Fibroblast of skin of left quadriceps (primary cell): ENCODE measurements around the gene NOP10.
A peak's percentile ranks its signal among the peaks of the same experiment; 100 is the strongest.

ENCODE experiments used
- DNase-seq, 2 experiments: peaks; one replicate each; pipeline ENCODE4 v3.0.0-alpha.2; 2013; ENCODE audit warnings: low read depth in 2 of 2

The NOP10 gene

DNA sequence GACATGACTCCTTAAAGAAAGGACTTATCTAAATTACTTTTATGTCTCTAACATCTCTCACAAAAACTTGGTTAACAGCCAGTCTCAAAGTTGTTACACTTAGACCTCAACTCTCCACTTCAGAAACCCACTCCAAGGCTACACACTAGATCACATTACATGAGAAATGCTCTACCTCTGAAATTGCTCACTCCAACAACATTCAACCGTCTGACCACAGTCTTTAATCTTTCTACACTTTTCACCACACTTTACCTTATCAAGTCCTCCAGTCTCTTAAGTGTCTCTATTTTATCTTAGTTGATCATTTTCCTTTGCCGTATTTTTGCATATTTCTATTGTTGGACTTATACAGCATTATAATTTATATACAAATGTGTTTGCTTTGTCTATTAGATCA lies 11.1 kb downstream of the NOP10 start:
- DNase-seq: no peak

DNA sequence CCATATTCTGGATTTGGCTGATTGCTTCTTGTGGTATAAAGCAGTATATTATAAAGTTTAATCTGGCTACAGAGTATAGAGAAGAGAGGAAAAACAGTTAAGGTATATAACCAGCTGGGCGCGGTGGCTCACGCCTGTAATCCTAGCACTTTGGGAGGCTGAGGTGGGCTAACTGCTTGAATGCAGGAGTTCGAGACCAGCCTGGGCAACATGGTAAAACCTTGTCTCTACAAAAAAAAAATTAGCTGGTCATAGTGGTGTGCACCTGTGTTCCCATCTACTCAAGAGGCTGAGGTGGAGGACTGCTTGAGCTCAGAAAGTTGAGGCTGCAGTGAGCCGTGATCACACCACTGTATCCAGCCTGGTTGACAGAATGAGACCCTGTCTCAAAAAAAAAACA lies 12.7 kb downstream of the NOP10 start:
- DNase-seq: no peak

DNA sequence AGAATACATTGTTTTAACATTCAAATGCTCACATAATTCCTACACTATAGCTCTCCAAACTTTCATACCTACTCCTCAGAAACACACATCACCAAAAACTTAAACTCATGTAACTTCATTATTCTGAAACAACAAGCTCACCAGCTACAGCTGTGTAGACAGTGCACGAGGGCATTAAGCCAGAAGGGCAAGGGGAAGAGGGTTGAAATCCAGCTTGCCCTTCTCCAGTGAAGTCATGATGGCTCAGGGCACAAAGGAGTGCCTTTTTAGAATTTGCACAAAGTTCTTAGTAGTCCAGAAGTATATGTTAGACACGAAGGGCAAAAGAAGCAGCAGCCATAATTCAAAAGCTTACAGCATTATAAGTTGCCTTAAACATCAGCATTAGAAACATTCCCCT lies 13.9 kb downstream of the NOP10 start:
- DNase-seq: no peak

DNA sequence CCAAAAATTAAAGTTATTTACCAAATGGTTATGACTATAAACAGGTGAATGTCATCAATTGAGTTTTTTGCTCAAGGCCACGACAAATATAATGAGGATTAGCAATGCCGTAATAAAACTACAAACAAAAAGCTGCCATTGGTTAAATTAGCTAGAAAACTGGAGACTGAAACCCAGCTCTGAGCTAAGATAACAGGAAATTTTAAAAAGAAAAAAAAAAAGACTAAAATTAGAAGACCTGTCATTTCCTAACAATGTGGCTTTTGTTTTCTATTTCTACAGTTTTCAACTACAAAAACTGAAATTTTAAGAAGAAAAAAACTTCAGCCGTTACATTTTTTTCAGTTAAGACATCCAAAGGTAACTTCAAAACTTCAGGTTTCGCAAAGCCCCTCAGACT lies 15.0 kb downstream of the NOP10 start:
- DNase-seq: no peak

DNA sequence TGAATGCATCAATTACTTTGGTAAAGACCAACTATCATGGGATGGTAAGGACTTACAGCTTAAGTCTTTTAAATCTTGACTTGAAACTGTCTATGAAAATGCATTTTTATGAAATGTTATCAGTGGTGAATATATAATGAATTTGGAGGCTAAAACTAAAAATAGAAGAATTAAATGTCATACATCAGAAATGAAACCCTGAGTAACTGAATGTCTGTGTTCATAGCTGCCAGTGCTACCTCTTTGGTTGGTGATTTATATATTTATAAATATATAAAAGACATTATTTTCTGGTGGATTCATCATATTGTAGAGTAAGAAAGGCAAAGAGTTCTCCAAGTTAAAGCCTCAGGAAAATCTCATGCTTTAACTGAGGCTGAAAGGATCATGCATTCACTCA lies 17.6 kb downstream of the NOP10 start:
- no peak for DNase-seq

DNA sequence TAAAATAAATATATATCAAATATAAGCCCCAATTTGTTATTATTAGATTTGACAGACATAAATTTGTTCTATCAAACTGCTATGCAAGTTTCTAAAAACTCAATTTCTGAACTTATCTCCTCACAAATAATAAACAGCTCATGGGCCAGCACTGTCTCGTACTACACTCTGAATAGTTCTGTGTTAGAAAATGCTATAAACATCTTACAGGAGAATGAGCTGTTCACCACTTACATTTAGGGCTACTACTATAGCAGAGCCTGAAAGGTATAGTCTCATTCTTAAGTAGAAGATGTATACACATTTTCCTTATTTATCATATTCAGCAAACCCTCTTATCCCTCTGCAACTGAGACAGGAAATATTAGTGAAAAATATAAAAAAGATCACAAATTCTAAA lies 18.0 kb downstream of the NOP10 start:
- no peak for DNase-seq

DNA sequence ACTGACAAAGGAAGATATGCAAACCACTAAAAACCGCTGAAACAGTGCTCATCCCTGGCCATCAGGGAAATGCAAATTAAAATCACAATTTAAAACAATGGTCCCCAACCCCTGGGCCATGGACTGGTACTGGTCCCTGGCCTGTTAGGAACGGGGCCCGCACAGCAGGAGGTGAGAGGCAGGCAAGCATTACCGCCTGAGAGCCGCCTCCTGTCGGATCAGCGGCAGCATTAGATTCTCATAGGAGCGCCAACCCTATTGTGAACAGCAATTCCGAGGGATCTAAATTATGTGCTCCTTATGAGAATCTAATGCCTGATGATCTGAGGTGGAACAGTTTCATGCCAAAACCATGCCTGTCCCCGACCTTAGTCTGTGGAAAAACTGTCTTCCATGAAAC lies 19.7 kb downstream of the NOP10 start:
- no peak for DNase-seq

DNA sequence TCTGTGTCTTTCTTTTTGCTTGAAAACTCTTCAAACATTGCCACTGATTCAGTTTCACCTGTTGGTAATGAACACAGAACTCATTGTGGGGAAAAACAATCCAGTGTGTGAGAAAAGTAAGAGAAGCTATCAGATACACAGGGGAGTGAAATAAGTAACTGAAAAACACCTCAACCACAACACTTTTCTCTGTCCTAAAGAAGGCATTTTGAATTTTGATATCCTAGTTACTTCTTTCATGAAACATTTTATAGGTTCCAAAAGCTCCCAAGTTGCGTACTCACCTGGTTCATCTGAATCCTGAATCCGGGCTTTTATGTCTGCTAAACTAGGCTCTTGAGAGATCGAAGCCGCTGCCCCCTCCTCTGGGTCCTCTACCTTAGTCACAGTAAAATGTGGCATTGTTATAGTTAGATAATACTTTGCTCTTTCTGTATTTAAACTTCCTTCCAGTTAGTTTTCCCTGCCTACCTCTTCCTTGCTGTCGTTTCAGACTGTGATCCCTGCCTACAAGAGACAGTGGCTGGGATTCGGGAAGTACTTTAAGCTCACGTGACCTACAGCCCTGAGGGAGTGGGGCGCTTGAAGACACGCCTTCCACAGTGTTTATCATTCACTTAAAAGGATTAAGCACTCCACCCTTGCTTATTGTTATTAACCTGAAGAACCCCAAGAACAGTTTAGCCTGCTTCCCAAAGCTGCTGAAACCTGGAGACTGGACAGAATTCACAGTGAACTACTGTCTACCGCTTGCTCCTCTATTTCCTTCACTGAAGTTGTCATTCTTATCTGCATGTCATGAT lies 24.5 kb downstream of the NOP10 start:
- peak; percentile 30 to 32 for DNase-seq

DNA sequence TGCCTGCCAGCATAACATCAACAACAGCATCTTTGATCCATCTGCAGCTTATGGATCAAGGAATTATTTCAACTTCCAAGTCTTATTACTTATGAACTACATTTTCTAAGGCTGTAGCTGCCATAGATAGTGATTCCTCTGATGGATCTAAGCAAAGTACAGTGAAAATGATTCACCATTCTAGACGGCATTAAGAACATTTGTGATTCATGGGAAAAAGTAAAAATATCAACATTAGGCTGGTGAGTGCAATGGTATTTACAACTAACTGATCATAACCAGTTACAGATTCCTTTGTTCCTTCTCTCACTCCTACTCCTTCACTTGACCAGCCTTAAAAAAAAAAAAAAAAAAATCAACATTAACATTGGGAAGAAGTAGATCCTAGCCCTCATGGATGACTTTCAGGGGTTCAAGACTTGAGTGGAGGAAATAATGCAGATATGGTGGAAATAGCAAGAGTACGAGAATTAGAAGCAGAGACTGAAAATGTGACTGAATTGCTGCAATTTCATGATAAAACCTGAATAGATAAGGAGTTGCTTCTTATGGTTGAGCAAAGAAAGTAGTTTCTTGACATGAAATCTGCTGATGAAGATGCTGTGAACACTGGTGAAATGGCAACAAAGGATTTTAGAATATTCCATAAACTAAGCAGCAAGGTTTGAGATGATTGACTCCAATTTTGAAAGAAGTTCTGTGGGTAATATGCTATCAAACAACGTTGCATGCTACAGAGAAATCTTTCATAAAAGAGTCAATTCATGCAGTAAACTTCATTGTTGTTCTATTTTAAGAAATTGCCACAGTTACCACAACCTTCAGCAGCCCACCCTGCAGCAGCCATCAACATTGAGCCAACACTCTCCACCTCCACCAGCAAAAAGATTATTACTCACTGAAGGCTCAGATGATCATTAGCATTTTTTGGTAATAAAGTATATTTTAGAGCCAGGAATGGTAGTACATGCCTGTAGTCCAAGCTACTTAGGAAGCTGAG lies 28.1 kb downstream of the NOP10 start:
- DNase-seq: no peak

DNA sequence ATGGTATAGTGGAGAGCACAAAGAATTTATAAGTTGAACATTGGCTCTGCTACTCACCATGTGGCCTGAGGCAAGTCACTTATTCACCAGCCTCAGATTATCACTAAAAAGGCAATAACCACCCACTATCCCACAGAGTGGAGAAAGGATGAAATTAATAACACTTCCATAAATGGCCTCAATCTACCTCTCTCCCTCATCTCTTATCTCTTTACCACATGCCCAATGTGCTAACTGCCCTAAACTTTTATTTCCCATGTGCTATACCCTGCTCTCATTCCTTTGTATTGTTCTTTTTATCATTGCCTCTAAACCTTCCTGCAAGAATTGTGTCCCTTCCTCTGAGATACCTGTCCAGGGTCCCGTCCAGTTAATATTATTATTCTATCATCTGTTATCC lies 31.4 kb downstream of the NOP10 start:
- no peak for DNase-seq

DNA sequence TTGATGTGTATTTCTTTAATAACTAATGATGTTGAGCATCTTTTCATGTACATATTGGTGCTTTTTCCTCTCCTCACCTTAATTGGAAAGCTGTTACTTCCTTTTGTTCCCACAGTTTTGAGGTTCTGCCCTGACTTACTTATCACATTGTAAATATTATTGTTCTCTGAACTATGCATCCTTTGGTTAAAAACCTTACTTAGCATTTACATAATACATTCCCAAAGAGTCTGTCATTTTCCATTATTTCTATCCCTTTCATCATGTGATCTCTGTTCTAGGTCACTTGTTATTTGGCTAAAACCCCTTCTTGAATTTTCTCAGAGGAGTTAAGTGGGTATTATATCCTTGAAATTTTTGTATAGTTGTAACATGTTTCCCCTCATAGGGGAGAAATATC lies 38.3 kb downstream of the NOP10 start:
- DNase-seq: peak in 1 of 2 experiments; percentile 14

DNA sequence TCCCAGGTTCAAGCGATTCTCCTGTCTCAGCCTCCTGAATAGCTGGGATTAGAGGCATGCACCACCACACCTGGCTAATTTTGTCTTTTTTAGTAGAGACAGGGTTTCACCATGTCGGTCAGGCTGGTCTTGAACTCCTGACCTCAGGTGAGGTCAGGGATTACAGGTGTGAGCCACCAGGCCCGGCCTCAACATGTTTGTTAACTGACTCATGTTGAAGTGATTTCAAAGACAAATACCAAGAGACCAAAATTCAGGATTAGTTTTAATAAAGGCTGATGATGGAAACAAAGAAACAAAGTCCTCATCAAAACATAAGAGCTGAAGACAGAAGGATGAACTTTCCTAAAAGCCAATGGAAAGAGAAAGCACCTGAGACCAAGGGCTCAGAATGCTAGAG lies 41.9 kb downstream of the NOP10 start:
- DNase-seq: no peak

DNA sequence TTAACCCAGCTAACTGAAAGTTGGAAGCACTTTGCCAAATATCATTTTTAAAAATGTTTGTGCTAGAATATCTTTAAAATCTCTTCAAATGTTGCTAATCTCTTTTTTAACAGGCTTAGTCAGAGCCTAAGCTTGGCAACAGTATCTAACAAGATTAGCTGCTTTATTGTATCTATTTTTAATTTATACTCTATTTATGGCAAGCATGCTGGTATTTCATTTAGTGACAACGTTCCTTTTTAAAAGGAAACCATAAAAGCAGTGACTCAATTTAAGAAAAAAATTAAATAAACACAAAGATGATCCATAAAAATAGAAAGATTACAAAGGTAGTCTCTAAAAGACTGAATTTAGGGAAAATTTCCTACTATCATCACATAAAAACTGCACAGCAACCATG lies 45.9 kb downstream of the NOP10 start:
- DNase-seq: no peak

DNA sequence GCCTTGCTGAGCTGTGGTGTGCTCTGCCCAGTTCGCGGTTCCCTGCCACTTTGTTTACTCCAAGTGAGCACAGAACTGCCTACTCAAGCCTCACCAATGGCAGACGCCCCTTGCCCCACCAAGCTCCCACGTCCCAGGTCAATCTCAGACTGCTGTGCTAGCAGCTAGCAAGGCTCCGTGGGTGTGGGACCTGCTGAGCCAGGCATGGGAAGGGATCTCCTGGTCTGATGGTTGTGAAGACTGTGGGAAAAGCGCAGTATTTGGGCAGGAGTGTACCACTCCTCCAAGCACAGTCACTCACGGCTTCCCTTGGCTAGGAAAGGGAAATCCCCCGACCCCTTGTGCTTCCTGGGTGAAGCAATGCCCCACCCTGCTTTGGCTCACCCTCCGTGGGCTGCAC lies 50.3 kb downstream of the NOP10 start:
- no peak for DNase-seq
